Caco-2 (cell line): ENCODE data around the gene UPP2. TPM values are rescaled to one million over a fixed set of nuclear protein-coding genes. Genes with fewer than 3 reads are reported as not detected.

Source experiments
- BruUV-seq: library from RNA; stranded (reverse); fragments of 400-500 nt; replicated peaks from 2 replicates; lab custom pipeline; 2021; lab: Mats Ljungman, UMichigan
- CTCF ChIA-PET: fragments of 300-600 bp; sonication (Branson Sonifier 250); formaldehyde crosslinking; loops from one replicate; lab custom pipeline; 2022; ENCODE audit warnings: antibody characterized with exemption; lab: Charles Lee
- POLR2A ChIA-PET: fragments of 300-600 bp; sonication (Branson Sonifier 250); formaldehyde crosslinking; loops from one replicate; lab custom pipeline; 2022; ENCODE audit warnings: antibody characterized with exemption; lab: Charles Lee
- DNase-seq, 2 experiments: peaks; one replicate each; pipeline versions ENCODE4 v3.0.0 to v3.0.0-alpha.2; 2020 to 2022
- H3K27me3 ChIP-seq: replicated peaks from 2 replicates; pipeline ENCODE4 v1.6.0; 2011; ENCODE audit warnings: low read length; ENCODE audit not compliant: control insufficient read depth, insufficient read depth
- H3K36me3 ChIP-seq: 2 replicates; pipeline ENCODE4 v1.5.1; 2011; ENCODE audit warnings: low read length; ENCODE audit not compliant: control insufficient read depth, insufficient read depth
- H3K4me1 ChIP-seq: fragments of 250-450 bp; sonication (Bioruptor Pico); 2 replicates; pipeline ENCODE4 v1.5.1; 2020; ENCODE audit warnings: mild to moderate bottlenecking
- H3K4me3 ChIP-seq: 2 replicates; pipeline ENCODE4 v1.5.1; 2011; ENCODE audit warnings: low read depth, mild to moderate bottlenecking, control low read depth, low read length
- H3K9me3 ChIP-seq: fragments of 250-450 bp; sonication (Bioruptor Pico); 2 replicates; pipeline ENCODE4 v1.5.1; 2020; ENCODE audit warnings: mild to moderate bottlenecking, moderate library complexity
- H3K27ac Mint-ChIP-seq: one replicate; pipeline ENCODE4 v1.8.0; 2022; ENCODE audit warnings: mixed read lengths; ENCODE audit not compliant: unreplicated experiment
- H3K27me3 Mint-ChIP-seq: one replicate; pipeline ENCODE4 v1.8.0; 2022; ENCODE audit warnings: mixed read lengths; ENCODE audit not compliant: insufficient read depth, unreplicated experiment
- H3K36me3 Mint-ChIP-seq: one replicate; pipeline ENCODE4 v1.8.0; 2022; ENCODE audit warnings: mild to moderate bottlenecking, mixed read lengths; ENCODE audit not compliant: insufficient read depth, unreplicated experiment
- H3K4me1 Mint-ChIP-seq: one replicate; pipeline ENCODE4 v1.8.0; 2022; ENCODE audit warnings: low read depth, mixed read lengths; ENCODE audit not compliant: unreplicated experiment
- H3K4me3 Mint-ChIP-seq: one replicate; pipeline ENCODE4 v1.8.0; 2022; ENCODE audit warnings: mild to moderate bottlenecking, moderate library complexity, mixed read lengths; ENCODE audit not compliant: unreplicated experiment
- H3K9me3 Mint-ChIP-seq: one replicate; pipeline ENCODE4 v1.8.0; 2022; ENCODE audit warnings: mixed read lengths; ENCODE audit not compliant: unreplicated experiment
- CTCF ChIP-seq, 2 experiments: fragments of 200-600 bp in 1 of 2; IDR thresholded peaks; 1 replicate in 1 of 2; 2 replicates in 1 of 2; pipeline versions ENCODE4 v1.5.1 to v1.8.0; 2011 to 2022; ENCODE audit warnings: antibody characterized with exemption in 1 of 2, control low read depth in 1 of 2, inconsistent platforms in 1 of 2, low read depth in 1 of 2, low read length in 1 of 2, mild to moderate bottlenecking in 1 of 2, moderate library complexity in 1 of 2; ENCODE audit not compliant: insufficient read depth in 1 of 2, severe bottlenecking in 1 of 2, unreplicated experiment in 1 of 2
- intact Hi-C: fragments of 100-400 bp; cut with micrococcal nuclease; formaldehyde crosslinking; loops from one replicate; pipeline ENCODE4 v1.10.0; 2022; ENCODE audit not compliant: unreplicated experiment
- total RNA-seq: library from RNA; stranded (reverse); gene quantifications from 2 replicates; pipeline ENCODE4 v1.2.3, GENCODE V29; 2022

Gene UPP2
- total RNA-seq, 1 experiment from 2014 or later = not detected

- Mint-ChIP-seq H3K36me3 (no peaks in the 10 kb centered on the region), H3K27ac (no peak overlapping the region), H3K9me3 (no peaks in the 10 kb centered on the region), H3K27me3 (no peaks in the 10 kb centered on the region), H3K4me3 (no peak overlapping the region), H3K4me1 (peaks cover 9% of the 10 kb centered on the region)
- no peaks in the 10 kb centered on the region for H3K27me3 ChIP-seq
- CTCF ChIA-PET = no interaction called here
- no peak for DNase-seq
- POLR2A ChIA-PET = no interaction called here
- no peaks in the 10 kb centered on the region for H3K36me3 ChIP-seq
- no peaks in the 10 kb centered on the region for H3K9me3 ChIP-seq
- TF ChIP-seq CTCF (IDR thresholded peaks at IDR 0.05; ENCODE audit: insufficient read depth in 1 of 2, low read depth in 1 of 2, low read length in 1 of 2, severe bottlenecking in 1 of 2, unreplicated experiment in 1 of 2) = no peak
- H3K4me1 ChIP-seq = peaks cover 7% of the 10 kb centered on the region
- BruUV-seq = no TSS peak
- no peak overlapping the region for H3K4me3 ChIP-seq
- intact Hi-C loops = no loop called here
These were observed 15.3 kb downstream of the UPP2 start for GRCh38 chr2:158116936-158117335.

- H3K4me3 Mint-ChIP-seq = no peak overlapping the region
- intact Hi-C loops = no loop called here
- CTCF ChIA-PET = interaction anchor here (0.6 to 0.7 kb wide), 2 partner anchors 8 to 336 kb away, joined by 3 to 6 read pairs; partner anchors contain the start of genes CCDC148 and PKP4
- H3K9me3 Mint-ChIP-seq = no peaks in the 10 kb centered on the region
- no peak overlapping the region for H3K27ac Mint-ChIP-seq
- Histone ChIP-seq H3K4me3 (no peak overlapping the region), H3K4me1 (peaks cover 7% of the 10 kb centered on the region), H3K27me3 (no peaks in the 10 kb centered on the region), H3K9me3 (no peaks in the 10 kb centered on the region), H3K36me3 (no peaks in the 10 kb centered on the region)
- H3K4me1 Mint-ChIP-seq = peaks cover 18% of the 10 kb centered on the region
- TF ChIP-seq CTCF (IDR thresholded peaks at IDR 0.05; ENCODE audit: insufficient read depth in 1 of 2, low read depth in 1 of 2, low read length in 1 of 2, severe bottlenecking in 1 of 2, unreplicated experiment in 1 of 2) = no peak
- no peaks in the 10 kb centered on the region for H3K36me3 Mint-ChIP-seq
- BruUV-seq = no TSS peak
- POLR2A ChIA-PET = no interaction called here
- DNase-seq = no peak
- no peaks in the 10 kb centered on the region for H3K27me3 Mint-ChIP-seq
These were observed 18.4 kb downstream of the UPP2 start for GRCh38 chr2:158120102-158120501.

GRCh38 chr2:158120664-158121641 lies 19.3 kb downstream of the UPP2 start:
- Histone ChIP-seq H3K9me3 (no peaks in the 10 kb centered on the region), H3K4me3 (no peak overlapping the region), H3K27me3 (no peaks in the 10 kb centered on the region), H3K36me3 (no peaks in the 10 kb centered on the region), H3K4me1 (peaks cover 7% of the 10 kb centered on the region)
- BruUV-seq = no TSS peak
- Mint-ChIP-seq H3K36me3 (no peaks in the 10 kb centered on the region), H3K27me3 (no peaks in the 10 kb centered on the region), H3K4me1 (peaks cover 19% of the 10 kb centered on the region), H3K27ac (no peak overlapping the region), H3K4me3 (no peak overlapping the region), H3K9me3 (no peaks in the 10 kb centered on the region)
- intact Hi-C loops = no loop called here
- ChIA-PET POLR2A (no interaction called here), CTCF (no interaction called here)
- no peak for DNase-seq
- TF ChIP-seq CTCF (IDR thresholded peaks at IDR 0.05; ENCODE audit: insufficient read depth in 1 of 2, low read depth in 1 of 2, low read length in 1 of 2, severe bottlenecking in 1 of 2, unreplicated experiment in 1 of 2) = no peak
